Sciatic nerve (tissue), 2 donors: Measurements from ENCODE around the gene MTIF3. TPM values are rescaled to one million over a fixed set of nuclear protein-coding genes. Genes with fewer than 3 reads are reported as not detected.

ENCODE experiments used
- ATAC-seq: fragments of 200-7000 bp; cut with Tn5 transposase; one replicate; pipeline ENCODE4 v1.9.1; 2020; ENCODE audit warnings: mild to moderate bottlenecking, moderate library complexity
- DNase-seq: peaks from one replicate; pipeline ENCODE4 v3.0.0-alpha.2; 2020; ENCODE audit warnings: low spot score
- intact Hi-C: fragments of 100-400 bp; cut with DNase I; formaldehyde crosslinking; loops from one replicate; pipeline ENCODE4 v1.14.2; 2022
- total RNA-seq: library from RNA; stranded (reverse); fragmentation: NEBNext Ultra II Directional; extraction: Animal tissue kit (Norgen Biotek cat#: 25700); gene quantifications from one replicate; pipeline ENCODE4 v1.2.1, GENCODE V29; 2021
- donor health status: DM: no; HTN: no; CAD: no.
- donor health status: DM: no; HTN: no; CAD: no.

MTIF3 gene
- total RNA-seq, 1 donor from 2014 or later: 45.5 TPM

DNA sequence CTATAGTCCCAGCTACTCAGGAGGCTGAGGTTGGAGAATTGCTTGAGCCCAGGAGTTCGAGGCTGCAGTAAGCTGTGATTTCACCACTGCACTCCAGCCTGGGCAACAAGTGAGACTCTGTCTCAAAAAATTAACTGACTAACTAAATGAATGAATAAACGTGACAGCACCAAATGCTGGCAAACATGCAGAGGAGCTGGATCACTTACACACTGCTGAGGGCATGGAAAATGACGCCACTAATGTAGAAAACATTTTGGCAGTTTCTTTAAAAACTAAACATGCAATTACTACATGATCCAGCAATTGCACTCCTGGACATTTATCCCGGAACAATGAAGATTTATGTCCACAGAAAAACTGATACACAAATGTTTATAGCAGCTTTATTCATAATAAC, 57.3 kb downstream of the MTIF3 start:
- DNase-seq (no peak), ATAC-seq (no peak)
- intact Hi-C loops: no loop called here

- no peak for DNase-seq
- intact Hi-C loops: no loop called here
- ATAC-seq: no peak
Observed at GRCh38 chr13:27391471-27391870, 58.9 kb downstream of the MTIF3 start.

DNA sequence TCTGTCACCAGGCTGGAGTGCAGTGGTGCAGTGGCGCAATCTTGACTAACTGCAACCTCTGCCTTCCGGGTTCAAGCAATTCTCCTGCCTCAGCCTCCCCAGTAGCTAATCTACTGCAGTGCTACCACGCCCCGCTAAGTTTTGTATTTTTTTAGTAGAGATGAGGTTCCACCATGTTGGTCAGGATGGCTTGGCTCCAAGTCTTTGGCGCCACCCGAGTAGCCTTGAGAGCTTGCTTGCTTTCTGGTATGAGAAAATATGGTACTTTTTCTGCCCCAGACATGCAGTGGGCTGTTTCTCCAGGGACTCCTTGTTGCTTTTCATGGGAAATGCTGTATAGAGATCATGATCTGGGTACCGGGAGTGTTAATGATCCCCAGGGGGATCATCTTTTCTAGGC, 60.5 kb downstream of the MTIF3 start:
- no peak for ATAC-seq
- intact Hi-C loops: loop anchor here (10.0 kb wide), 1 partner anchor 55 kb away; no protein-coding TSS in a partner anchor

DNA sequence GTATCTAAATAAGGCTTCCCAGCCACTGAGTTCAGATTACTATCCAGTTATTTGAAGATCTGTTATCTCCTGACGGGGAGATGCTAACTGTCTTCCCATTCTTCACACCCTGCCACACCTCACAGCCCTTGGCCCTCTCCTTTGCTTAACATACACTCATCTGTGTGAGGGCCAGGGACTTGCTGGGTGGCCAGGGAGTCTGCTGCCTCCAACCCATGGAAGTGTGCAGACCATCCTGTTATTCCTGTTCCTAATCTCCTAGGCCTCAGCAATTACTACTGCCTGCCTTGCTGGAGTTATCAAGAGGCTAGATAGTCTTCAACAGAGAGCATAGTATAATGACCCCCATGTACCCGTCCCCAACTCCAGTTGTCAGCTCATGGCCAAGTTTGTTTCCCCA, 62.1 kb downstream of the MTIF3 start:
- no peak for ATAC-seq
- intact Hi-C loops: loop anchor here (10.0 kb wide), 1 partner anchor 57 kb away; no protein-coding TSS in a partner anchor

More for the DNA sequence above, 60.5 kb downstream of the MTIF3 start:
- no peak for DNase-seq

More for the DNA sequence above, 62.1 kb downstream of the MTIF3 start:
- no peak for DNase-seq

Other genes starting within 250 kb of the MTIF3 start
- 877 TPM for gene RPL21, start 199.0 kb downstream of the MTIF3 start, total RNA-seq
- gene RASL11A, start 179.7 kb downstream of the MTIF3 start, total RNA-seq: 14.2 TPM
- 52.2 TPM for gene GTF3A, start 25.9 kb downstream of the MTIF3 start, total RNA-seq
- gene LNX2, start 170.0 kb upstream of the MTIF3 start, total RNA-seq: 10.1 TPM
- 84.7 TPM for gene POLR1D, start 171.3 kb upstream of the MTIF3 start, total RNA-seq